GM10847 (cell line): ENCODE results near the gene ZNF831.

Experiments used
- POLR2A ChIP-seq: IDR thresholded peaks from 2 replicates; pipeline ENCODE4 v1.6.1; 2011; ENCODE audit not compliant: insufficient read length; ENCODE audit errors: extremely low read depth

Gene ZNF831

GRCh38 chr20:59163631-59164530 lies at the start of gene ZNF831:
Gene ZNF831, plus strand, starts transcription at chr20:59163821. Its CDS starts 27,199 bp downstream, at chr20:59191020.
- TF ChIP-seq POLR2A: no peak

DNA sequence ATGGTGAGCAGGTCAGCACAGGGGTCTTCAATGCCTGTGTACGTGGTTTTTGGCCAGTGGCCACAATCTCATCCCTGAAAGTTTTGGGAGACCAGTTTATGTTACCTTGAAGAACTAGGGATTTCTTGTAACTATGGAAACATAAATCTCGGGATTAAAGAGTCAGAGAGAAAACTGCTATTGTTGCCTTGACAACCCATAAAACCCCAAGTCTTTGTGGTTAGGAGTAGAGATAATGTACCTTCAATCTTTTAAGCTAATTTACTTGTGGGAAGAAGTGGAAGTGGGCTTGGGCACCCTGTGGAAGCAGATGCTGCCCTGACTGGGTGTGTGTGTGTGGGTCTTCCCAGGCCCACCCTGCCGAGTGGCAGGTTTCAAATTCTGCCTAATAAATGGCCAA lies 46.1 kb upstream of the ZNF831 start:
- no peak for TF ChIP-seq POLR2A

GRCh38 chr20:59118855-59119254 lies 44.8 kb upstream of the ZNF831 start:
- no peak for TF ChIP-seq POLR2A

GRCh38 chr20:59120491-59120890 lies 43.1 kb upstream of the ZNF831 start:
- TF ChIP-seq POLR2A: no peak

- no peak for TF ChIP-seq POLR2A
These were observed 42.7 kb upstream of the ZNF831 start for GRCh38 chr20:59120919-59121318.

GRCh38 chr20:59121714-59122565 lies 41.7 kb upstream of the ZNF831 start:
- no peak for TF ChIP-seq POLR2A

GRCh38 chr20:59122566-59122919 lies 41.1 kb upstream of the ZNF831 start:
- no peak for TF ChIP-seq POLR2A

DNA sequence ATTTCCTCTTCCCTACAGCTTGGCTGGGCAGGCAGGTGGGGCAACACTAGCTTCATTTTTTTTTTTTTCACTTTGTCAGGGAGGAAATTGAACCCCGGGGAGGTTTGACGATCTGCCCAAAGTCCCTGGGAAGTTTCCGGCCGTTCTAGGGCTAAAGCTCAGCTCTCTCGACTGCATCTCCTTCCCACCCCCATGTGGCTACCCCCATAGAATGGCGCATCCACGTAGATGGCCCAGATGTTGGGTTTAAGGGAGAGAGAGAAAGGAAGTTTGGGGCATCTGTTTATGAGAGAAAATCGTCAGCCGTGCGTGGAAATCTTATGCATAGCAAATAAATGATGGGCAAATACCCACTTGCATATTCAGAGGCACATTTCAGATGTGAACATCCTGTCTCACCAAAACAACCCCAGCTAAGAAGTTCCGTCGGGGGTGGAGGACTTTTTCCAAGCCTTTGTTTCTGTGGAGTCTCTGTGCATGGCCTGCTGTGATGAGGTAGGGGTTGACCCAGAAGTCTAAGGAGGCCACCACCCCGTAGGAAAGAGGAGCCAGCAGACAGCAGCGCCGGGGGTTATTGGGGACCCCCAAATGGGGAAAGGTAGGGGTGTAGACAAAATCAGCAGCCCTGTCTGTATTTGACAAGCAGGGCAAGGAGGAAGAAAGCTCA lies 40.5 kb upstream of the ZNF831 start:
- TF ChIP-seq POLR2A: no peak

DNA sequence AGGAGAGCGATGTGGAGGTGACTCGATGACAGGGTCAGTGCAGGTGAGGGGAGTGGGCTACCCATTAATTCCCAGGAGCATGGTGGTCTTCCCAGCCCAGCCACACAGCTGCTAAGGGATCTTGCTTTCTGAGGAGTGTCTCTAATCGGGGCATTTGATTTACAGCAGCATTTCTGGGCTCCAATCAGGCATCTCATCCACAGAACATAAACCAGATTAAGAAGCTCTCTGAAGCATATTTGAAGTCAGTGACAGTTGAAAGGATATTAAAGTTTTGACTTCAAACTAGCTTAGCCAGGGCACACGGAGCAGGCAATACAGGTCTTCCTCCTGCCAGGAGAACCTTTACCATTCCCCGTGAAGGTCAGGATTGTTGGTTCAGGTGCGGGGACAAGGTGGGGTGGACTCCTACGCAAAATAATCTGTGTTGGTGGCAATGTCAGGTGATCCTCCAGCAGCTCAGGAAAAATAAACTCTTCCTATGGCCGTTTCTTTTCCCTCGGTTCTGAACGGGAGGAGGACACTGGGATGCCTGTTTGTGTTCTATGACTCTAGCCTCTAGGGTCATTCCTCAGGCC lies 39.9 kb upstream of the ZNF831 start:
- no peak for TF ChIP-seq POLR2A

DNA sequence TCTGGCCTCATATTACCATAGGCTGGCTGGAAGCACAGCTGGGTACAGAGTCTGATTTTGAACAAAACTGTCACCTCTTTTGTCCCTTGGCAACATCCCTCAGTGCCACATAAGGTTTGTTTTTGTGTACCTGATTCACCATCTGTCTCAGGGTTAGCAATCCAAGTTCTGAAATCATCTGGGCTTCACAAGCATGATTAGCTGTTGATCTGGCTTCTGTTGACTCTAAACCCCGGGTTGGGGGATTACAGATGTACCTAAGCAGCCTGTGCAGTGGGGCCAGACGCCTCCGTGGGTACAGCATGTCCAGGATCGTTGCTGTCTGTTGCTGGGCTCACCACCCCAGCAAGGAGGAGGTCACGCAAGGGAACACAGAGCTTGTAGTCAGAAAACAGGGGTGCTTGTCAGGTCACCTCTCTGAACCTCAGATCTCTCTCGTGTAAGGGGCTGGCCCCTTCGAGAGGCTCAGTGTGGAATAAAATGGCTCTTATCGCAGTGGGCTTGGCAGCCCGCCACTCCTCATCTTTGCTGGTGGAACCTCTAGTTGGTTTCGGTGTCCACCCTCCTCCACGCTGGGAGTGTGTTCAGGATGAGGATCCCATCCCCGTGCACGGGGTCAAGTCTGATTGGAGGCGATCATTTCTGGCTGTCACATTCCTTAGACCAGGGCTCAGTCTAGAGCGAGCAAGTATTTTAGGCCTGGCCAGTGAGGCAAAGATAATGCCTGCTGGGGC lies 39.2 kb upstream of the ZNF831 start:
- TF ChIP-seq POLR2A: no peak

- TF ChIP-seq POLR2A: no peak
These were observed 38.3 kb upstream of the ZNF831 start for GRCh38 chr20:59125332-59125731.

- TF ChIP-seq POLR2A: no peak
These were observed 37.8 kb upstream of the ZNF831 start for GRCh38 chr20:59125836-59126235.

DNA sequence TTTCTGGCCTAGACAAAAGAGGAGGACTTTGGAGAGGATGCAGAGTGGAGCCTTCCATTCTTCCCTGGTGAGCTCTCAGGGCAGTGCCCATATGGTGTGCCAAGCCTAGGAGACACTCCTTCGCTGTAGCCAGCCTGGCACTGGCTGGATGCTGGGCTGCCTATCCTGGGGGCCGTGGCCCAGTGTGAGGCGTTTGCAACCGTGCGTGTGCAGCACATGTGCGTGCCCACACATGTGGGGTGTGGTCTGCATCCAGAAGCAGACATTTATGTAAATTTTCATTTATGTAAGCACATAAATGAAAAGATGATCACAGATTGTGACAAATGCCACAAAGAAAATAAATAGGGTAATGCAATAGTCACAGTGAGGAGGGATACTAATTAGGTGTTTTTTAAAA lies 35.8 kb upstream of the ZNF831 start:
- TF ChIP-seq POLR2A: no peak

DNA sequence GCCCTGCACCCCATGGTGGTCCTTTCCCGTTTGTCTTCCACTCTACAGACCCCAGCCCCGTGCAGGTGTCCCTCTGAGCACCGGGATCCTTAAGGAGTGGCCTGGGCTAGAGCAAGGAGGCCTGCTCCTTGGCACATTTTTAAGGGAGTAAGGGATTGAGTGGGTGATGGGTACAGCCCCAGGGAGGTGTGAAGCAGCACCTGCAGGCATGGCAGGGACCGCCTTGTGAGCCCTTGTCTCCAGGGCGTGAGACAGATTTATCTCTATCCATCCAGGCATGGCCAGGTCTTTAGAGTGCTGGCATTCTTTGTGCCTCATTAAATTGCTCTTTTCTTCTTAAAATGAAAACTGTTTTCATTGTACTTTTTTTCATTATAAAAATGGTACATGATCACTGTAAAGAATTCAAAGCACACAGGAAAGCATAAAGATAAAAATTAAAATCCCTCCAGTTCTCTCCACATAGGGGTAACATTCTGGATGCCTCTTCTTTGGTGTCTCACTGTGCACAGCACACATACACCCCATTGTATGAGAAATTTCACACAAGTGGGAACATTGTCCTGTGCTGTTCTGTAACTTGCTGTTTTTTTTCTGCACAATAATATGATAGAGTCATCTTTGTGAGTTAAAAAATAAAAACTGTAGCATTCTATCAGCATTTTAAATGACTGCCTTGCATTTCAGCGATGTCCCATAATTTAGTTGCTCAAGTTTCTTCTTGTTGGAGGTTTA lies 31.9 kb upstream of the ZNF831 start:
- no peak for TF ChIP-seq POLR2A
